GM12878 (cell line): ENCODE measurements around the gene OMD. TPM values are rescaled to one million over a fixed set of nuclear protein-coding genes. Genes with fewer than 3 reads are reported as not detected.

Source experiments
- CEBPZ ChIP-seq: fragments of 150-350 bp; IDR thresholded peaks from 2 replicates; pipeline ENCODE4 v1.6.1; 2016; ENCODE audit warnings: low read depth, low read length
- FOXK2 ChIP-seq: fragments of 450-650 bp; IDR thresholded peaks from 2 replicates; pipeline ENCODE4 v1.6.1; 2017; ENCODE audit warnings: mild to moderate bottlenecking, moderate library complexity
- IKZF1 ChIP-seq: fragments of 450-650 bp; conservative IDR thresholded peaks from 2 replicates; pipeline ENCODE4 v1.6.1; 2017; ENCODE audit warnings: antibody characterized with exemption, mild to moderate bottlenecking
- MTA2 ChIP-seq: fragments of 450-650 bp; IDR thresholded peaks from 2 replicates; pipeline ENCODE4 v1.6.1; 2016; ENCODE audit warnings: low read depth, mild to moderate bottlenecking, moderate library complexity
- RAD21 ChIP-seq: IDR thresholded peaks from 2 replicates; pipeline ENCODE4 v1.6.1; 2011; ENCODE audit warnings: mild to moderate bottlenecking, low read depth, low read length, moderate library complexity; ENCODE audit not compliant: insufficient read depth
- ZNF592 ChIP-seq: fragments of 450-650 bp; IDR thresholded peaks from 2 replicates; pipeline ENCODE4 v1.6.1; 2017; ENCODE audit warnings: mild to moderate bottlenecking, moderate library complexity
- ZNF622 ChIP-seq: fragments of 450-650 bp; IDR thresholded peaks from 2 replicates; pipeline ENCODE4 v1.6.1; 2017; ENCODE audit warnings: mild to moderate bottlenecking, inconsistent platforms
- polyA plus RNA-seq, 11 experiments: library from polyadenylated mRNA; depleted of rRNA in 4 of 11; unstranded in 6 of 11; stranded (reverse) in 5 of 11; fragments of >200 nt; fragmentation: Nextera tagmentation in 4 of 11; fragmentation: Illumina TruSeq in 1 of 11; extraction: Ambion mirVana in 4 of 11; extraction: Trizol in 1 of 11; gene quantifications; 1 replicate in 1 of 11; 2 replicates in 10 of 11; pipeline versions ENCODE4 v1.2.1 to v1.2.3, GENCODE V29; 2011 to 2016; ENCODE audit warnings: inconsistent platforms in 2 of 11, missing spikeins in 2 of 11, low read depth in 1 of 11
- total RNA-seq, 4 experiments: library from RNA; depleted of rRNA in 3 of 4; stranded (reverse); fragments of >200 nt in 3 of 4; fragmentation: Illumina TruSeq in 1 of 4; extraction: Trizol in 1 of 4; gene quantifications; 2 replicates each; pipeline versions ENCODE4 v1.2.1 to v1.2.3, GENCODE V29; 2013 to 2021

OMD gene
- total and polyA plus RNA-seq, 10 of the 15 experiments (the other 5 are each of a cell fraction or from before 2014, with no cell fraction given) = 0.08 to 0.70 (median 0.57) TPM; not detected in 7

- no peak for TF ChIP-seq ZNF592
- TF ChIP-seq ZNF622 = no peak
- TF ChIP-seq RAD21 = no peak
- TF ChIP-seq CEBPZ = no peak
- no peak for TF ChIP-seq MTA2
- TF ChIP-seq IKZF1 = no peak
- no peak for TF ChIP-seq FOXK2
These were observed 45.3 kb downstream of the OMD start (continued) for GRCh38 chr9:92378865-92379560.
